ENCODE data around the gene PITX1.

Gene PITX1

DNA sequence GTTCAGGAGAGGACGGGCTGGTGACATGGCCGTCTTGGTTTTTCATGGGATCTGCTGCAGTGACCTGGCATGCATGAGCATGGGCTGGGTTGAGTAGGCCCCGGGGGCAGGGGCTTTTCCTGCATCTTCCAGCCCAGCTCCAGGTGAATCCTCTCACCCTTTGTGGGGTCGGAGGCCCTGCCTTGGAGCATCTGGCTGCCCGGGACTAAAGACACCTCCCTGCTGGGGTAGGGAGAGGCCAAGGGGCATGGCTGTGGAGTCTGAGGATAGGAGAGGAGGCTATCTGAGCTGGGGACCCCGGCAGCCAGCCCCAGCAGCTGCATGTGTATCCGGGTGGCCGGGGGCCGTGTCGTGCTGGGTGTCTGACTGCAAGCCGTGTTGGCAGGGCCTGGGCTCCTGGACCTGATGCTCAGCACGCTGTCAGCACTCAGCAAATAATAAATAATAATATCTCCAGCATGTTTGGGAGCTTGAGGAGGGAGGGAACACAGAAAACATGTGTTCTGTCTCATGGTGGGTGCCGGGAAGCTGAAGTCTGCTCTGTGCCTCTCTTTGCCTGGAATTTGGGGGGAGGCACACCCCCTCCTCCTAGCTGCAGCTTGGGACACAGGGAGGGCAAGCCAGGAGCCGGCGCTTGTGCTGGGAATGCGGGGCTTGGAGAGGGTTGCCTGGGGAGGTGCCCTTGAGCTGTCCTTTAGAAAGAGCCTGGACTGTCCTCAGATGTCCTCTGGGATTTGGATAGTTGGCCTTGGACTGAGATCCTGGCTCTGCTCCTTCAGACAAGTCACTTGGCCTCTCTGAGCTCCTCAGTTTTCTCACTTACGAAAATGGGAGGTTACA lies 28.4 kb upstream of the PITX1 start:
- DNase-seq (ENCODE audit: extremely low read depth in 1 of 2, low read depth in 1 of 2), result no peak

DNA sequence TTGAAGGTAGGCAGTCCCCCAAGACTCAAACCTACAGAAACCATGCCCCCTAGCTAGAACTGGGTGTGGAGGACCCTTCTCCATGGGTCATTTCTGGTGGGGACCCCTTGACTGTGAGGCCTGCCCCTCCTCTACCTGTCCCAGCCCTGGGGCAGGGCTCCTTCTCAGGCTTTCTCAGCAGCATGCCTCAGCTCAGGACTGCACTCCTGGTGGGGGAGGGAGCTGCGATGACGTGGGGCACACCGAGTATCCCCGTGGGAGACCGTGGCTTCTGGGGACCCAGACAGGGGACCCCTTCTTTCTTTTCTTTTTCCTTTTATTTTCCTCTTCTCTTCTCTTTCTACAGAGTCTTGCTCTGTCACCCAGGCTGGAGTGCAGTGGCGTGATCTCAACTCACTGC lies 27.0 kb upstream of the PITX1 start:
- DNase-seq (ENCODE audit: extremely low read depth in 1 of 2, low read depth in 1 of 2), result no peak

GRCh38 chr5:135060021-135060420 lies 26.0 kb upstream of the PITX1 start:
- DNase-seq (ENCODE audit: extremely low read depth in 1 of 2, low read depth in 1 of 2), result no peak

DNA sequence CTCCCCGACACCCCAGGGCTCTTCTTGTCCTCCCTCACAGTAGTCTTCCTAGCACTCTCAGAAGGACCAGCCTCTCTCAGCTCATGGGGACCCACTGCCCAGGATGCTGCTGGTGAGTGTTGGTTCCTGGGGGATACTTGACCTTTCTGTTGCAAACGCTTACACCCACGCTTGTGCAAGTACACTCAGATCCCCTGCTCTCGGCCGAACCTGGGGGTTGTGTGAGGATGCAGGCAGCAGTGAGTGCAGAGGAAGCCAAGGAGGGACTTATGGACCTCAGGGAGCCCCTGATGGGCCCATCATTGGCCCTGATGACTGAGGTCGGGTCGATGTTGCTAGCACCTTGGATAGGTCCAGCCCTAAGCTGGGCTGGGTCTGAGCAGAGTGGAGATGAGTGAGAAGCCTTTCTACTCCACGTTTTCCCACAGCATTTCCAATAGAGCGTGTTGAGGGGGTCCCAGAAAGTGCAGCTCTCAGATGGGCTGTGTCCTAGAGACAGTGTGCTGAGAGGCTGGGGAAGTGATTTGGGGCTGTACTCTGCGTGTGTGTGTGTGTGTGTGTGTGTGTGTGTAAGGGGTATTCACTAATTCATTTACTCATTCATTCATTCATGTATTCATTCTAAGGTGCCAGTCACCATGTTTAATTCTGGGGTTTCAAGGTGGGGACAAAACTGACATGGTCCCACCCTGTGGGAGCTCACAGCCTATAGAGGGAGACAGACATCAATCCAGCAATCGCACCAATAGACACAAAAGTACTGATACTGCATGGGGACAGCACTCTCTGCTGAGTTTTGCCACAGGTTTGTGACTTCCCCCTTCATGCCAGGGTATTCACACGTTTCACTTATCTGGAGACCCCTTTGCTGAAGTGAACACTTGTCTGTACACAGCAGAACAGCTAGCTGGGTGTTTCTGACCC lies 25.2 kb upstream of the PITX1 start:
- no peak for DNase-seq (ENCODE audit: extremely low read depth in 1 of 2, low read depth in 1 of 2)

DNA sequence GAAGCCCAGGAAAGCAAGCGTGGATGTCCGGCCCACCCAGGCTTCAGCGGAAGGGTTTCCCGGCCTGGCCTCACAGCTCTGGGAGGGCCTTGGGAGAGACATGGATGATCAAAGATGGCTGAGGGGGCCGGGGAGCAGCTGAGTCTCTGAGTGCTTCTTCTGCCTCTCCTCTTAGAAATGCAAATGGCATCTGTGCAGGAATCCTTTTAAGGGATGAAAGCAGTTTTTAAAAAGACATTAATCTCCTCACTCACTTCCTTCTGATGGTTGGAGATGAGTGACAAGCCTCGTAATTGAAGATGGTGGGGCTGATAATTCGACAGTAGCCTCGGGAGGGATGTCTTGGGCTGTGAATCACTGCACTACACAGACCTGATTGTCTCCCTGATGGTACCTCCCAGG lies 24.3 kb upstream of the PITX1 start:
- no peak for DNase-seq (ENCODE audit: extremely low read depth in 1 of 2, low read depth in 1 of 2)

- no peak for DNase-seq (ENCODE audit: extremely low read depth in 1 of 2, low read depth in 1 of 2)
These were observed 23.2 kb upstream of the PITX1 start for GRCh38 chr5:135057233-135057632.

- no peak for DNase-seq (ENCODE audit: extremely low read depth in 1 of 2, low read depth in 1 of 2)
These were observed 22.4 kb upstream of the PITX1 start for GRCh38 chr5:135056316-135057030.

DNA sequence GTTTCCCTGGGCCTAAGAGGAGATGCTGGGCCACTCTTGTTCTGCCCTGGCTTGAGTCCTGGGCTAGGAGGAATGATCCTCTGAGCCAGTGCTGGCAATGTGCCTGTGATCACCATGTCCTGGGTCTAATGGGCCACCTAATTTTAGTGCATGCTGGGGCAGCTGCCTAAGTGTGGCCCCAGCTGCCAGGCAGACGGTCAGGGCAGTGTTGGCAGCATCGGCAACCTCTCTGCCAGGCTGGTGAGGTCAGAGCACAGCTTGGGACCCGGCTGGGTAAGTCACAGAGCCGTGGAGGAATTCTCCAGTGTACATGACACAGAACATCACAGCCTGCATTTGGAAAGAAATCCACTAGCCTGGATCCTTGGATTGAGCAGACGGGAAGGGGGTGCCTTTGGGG lies 21.4 kb upstream of the PITX1 start:
- no peak for DNase-seq (ENCODE audit: extremely low read depth in 1 of 2, low read depth in 1 of 2)

GRCh38 chr5:135054546-135054945 lies 20.5 kb upstream of the PITX1 start:
- no peak for DNase-seq (ENCODE audit: extremely low read depth in 1 of 2, low read depth in 1 of 2)

DNA sequence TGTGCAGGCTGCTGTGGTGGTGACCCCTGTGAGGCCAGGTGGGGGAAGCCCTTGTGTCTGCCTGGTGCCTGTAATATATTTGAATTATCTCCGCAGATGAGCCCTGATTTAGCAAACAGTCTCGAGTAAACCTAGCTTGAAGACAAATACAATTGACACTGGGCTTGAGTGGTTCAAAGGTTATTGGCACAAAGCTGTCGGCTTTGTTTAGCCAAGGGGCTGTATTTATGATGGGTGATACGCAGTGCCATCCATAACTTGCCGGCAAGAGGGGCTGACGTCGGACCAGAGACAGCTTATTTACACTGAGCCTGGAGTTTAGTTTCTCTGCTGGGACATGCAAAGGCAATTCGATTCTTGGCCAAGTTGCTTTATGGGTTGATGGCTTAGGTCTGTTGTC lies 20.0 kb upstream of the PITX1 start:
- no peak for DNase-seq (ENCODE audit: extremely low read depth in 1 of 2, low read depth in 1 of 2)

DNA sequence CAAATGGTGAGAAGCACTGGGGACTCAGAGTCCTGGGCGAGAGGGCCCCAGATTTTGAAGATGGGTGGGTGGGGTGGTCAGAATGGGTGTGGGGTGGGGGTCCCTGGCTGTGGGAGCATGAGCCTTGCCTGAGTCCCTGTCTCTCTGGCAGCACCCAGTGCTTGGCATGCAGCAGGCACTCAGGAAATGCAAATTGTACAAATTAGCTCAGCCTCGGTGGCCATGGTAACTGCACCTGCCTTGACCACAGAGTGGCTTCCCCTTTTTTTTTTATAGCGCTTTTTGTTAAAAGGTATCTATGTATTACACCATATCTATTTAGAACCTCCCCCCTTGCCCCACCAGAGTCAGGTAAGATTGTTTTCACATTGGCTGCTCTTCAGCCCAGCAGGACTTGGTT lies 19.2 kb upstream of the PITX1 start:
- no peak for DNase-seq (ENCODE audit: extremely low read depth in 1 of 2, low read depth in 1 of 2)

DNA sequence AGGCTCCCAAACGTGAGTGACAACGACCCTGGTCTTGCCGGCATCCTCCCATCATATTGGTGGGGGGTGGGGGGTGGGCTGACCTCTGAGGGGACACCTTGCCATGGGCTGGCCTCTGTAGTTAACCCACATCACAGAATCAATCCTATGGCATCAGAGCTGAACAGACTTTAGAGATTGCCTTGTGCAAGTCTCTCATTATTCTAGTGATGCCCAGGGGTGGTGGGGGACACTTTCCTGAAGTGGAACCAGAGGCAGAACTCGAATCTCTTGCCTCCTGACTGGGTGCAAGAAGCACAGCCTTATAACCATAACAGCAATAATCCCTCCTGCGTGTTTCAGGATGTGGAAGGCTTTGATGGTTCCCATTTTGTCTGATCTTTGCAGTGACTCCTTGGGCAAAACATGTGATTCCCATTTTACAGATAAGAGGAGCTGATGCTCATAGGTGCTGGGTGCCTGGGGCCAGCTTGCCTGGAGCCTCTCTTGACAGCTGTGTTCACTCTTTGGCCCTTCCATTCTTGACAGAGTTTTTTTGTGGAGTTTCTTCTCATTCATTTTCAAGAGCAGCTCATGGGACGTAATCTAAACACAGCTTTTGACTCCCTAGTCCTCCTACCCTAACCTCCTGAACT lies 18.6 kb upstream of the PITX1 start:
- no peak for DNase-seq (ENCODE audit: extremely low read depth in 1 of 2, low read depth in 1 of 2)

DNA sequence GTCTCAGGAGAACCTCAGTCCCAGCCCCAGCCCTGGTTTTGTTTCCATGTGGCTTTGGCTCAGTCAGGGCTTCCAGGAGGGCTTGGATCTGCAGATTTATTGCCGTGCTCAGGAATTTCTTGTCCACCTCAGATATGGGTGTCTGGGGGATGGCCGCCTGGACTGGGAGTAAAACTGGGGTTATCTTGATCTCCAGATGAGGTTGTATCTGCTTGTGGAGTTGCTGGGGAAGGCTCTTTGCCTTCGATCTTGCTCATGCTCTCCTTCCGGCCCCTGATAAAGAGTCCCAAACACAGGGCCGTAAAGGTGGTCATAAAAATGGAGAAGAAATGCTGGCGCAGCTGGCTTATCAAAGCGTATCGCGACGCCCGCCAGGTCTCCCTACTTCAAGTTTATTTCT lies 17.8 kb upstream of the PITX1 start:
- DNase-seq (ENCODE audit: extremely low read depth in 1 of 2, low read depth in 1 of 2), result no peak

- DNase-seq (ENCODE audit: extremely low read depth in 1 of 2, low read depth in 1 of 2), result no peak
These were observed 17.4 kb upstream of the PITX1 start for GRCh38 chr5:135051399-135051798.

- DNase-seq (ENCODE audit: extremely low read depth in 1 of 2, low read depth in 1 of 2), result no peak
These were observed 16.3 kb upstream of the PITX1 start for GRCh38 chr5:135050244-135050767.

GRCh38 chr5:135048930-135049329 lies 14.9 kb upstream of the PITX1 start:
- DNase-seq (ENCODE audit: extremely low read depth in 1 of 2, low read depth in 1 of 2), result no peak

DNA sequence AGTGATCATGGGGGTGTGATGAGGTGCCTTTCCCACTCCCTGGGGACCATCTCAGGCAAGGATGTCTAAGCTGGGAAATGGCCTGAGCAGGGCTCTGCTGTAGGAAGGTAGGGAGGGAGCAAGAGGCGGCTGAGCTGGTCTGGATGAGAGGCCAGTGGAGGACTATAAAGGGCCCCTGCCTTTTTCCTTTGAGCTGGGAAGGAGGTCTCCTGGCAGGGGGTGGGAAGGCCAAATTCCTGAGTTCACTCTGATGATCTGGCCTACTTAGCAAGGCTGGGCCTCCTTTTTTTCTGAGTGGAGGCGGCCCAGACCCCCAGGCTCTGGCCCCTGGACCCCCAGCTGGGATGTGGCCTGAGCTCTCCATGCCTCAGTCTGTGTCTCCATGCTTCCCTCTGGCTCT lies 14.3 kb upstream of the PITX1 start:
- DNase-seq (ENCODE audit: extremely low read depth in 1 of 2, low read depth in 1 of 2), result no peak

DNA sequence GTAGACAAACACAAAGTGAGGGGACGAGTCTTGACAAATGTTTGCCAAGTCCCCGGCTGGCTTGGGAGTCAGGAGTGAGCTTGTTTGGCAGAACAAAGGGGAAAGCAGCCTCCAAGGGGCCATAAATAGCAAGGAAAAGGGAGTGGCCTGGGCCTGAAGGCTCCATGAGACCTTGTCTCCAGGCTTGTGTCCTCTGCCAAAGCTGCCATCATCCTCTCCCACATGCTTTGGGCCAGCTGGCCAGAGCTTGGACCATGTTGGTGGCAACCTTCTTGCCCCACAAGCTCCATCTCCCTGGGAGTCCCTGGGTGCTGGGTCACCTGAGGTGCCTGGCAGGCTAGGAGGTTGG lies 13.3 kb upstream of the PITX1 start:
- DNase-seq (ENCODE audit: extremely low read depth in 1 of 2, low read depth in 1 of 2), result no peak

DNA sequence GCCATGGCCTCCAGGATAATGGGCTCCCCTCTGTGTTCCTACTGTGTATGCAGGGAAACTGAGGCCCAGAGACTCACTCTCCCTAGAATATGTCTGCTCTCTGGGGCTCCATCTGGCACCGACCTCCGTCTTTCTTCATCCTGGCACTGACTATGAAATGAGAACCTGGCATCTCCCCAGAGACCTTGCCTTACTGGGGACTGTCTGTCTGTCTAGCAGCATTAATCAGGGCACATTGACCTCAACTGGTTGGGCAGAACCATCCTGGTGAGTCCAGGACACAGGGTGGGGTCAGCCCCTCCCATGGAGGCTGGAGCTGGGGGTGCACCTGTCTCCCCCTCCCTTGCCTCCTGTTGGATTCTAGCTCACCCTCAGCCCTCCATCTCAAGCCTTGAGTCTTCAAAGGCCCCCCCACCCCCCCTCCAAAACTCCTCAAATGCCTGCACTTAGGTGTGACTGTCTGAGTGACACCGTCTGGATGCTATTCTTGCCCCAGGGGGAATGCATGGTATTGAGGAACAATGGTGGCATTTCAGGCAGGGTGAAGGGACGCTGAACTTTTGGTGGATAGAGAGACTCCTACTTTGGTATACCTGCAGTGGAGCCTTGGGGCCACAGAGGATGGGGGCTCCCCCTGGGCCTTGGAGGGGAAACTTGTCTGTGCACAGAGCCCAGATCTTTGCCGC lies 12.8 kb upstream of the PITX1 start:
- no peak for DNase-seq (ENCODE audit: extremely low read depth in 1 of 2, low read depth in 1 of 2)

- DNase-seq (ENCODE audit: extremely low read depth in 1 of 2, low read depth in 1 of 2), result no peak
These were observed 11.5 kb upstream of the PITX1 start for GRCh38 chr5:135045488-135045887.

Measured in stimulated activated CD8-positive, alpha-beta memory T cell treated with anti-CD3 and anti-CD28 coated beads, Interleukin-7, amount 100 ng/mL, for 48 hours (primary cell).